Measurements from ENCODE around the gene SFXN2.

DNA sequence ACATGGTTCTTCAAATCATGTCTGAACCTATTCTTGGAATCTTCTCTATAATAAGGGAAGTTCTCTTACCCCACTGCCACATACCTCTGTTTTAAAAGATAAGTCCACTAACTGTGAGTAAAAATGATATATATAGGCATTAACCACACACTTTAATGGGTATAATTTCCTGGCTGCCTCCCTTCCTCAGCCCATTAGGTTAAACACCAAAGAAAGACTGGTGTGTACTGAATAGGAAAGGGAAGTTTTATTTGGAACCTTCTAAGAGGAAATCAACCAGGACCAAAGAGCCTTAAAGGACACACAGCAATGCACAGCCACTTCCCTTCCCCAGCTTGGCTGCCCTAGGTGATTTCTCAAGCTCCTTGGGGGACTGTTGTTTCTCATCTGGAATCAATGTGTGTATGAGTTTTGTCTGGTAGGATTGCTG lies 24.3 kb downstream of the SFXN2 start:
- no peak; the same call in 1 of the 2 replicates for TF ChIP-seq POLR2AphosphoS5 (IDR thresholded peaks at IDR 0.05; ENCODE audit: low read depth)
- no peak for TF ChIP-seq ETS1 (IDR thresholded peaks at IDR 0.05)
- TF ChIP-seq, protein P1, sequence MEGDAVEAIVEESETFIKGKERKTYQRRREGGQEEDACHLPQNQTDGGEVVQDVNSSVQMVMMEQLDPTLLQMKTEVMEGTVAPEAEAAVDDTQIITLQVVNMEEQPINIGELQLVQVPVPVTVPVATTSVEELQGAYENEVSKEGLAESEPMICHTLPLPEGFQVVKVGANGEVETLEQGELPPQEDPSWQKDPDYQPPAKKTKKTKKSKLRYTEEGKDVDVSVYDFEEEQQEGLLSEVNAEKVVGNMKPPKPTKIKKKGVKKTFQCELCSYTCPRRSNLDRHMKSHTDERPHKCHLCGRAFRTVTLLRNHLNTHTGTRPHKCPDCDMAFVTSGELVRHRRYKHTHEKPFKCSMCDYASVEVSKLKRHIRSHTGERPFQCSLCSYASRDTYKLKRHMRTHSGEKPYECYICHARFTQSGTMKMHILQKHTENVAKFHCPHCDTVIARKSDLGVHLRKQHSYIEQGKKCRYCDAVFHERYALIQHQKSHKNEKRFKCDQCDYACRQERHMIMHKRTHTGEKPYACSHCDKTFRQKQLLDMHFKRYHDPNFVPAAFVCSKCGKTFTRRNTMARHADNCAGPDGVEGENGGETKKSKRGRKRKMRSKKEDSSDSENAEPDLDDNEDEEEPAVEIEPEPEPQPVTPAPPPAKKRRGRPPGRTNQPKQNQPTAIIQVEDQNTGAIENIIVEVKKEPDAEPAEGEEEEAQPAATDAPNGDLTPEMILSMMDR (conservative IDR thresholded peaks at IDR 0.05; ENCODE audit: low read depth in 2 of 2): no peak
- TF ChIP-seq EZH2 (IDR thresholded peaks at IDR 0.05; ENCODE audit: low read depth, unreplicated experiment): no peak
- no peak for TF ChIP-seq REST (IDR thresholded peaks at IDR 0.05; ENCODE audit: unreplicated experiment)
- no peak for TF ChIP-seq ZNF114 (CRISPR knock-in tag; IDR thresholded peaks at IDR 0.05)
- no peak for TF ChIP-seq JUNB (IDR thresholded peaks at IDR 0.05; ENCODE audit: unreplicated experiment)

Data from GM23338 (cell line).